SK-N-SH treated with all-trans-retinoic acid at 6 μM for 48 hours (cell line): ENCODE measurements around the gene DGAT2.

Experiments
- ATAC-seq: fragments of 200-7000 bp; cut with Tn5 transposase; 3 replicates; pipeline ENCODE4 v1.9.1; 2020; ENCODE audit warnings: mild to moderate bottlenecking, moderate library complexity
- ARNTL ChIP-seq: fragments of 450-650 bp; formaldehyde crosslinking; IDR thresholded peaks from 2 replicates; pipeline ENCODE4 v1.5.0; 2020; ENCODE audit warnings: low read depth, mild to moderate bottlenecking, moderate library complexity, borderline replicate concordance
- BACH2 ChIP-seq: fragments of 250-450 bp; sonication (Bioruptor Pico); IDR thresholded peaks from 2 replicates; pipeline ENCODE4 v1.9.0; 2021; ENCODE audit warnings: mild to moderate bottlenecking, borderline replicate concordance
- CSDC2 ChIP-seq: fragments of 250-450 bp; sonication (Bioruptor Pico); IDR thresholded peaks from 2 replicates; pipeline ENCODE4 v1.5.0; 2020; ENCODE audit warnings: mild to moderate bottlenecking, moderate library complexity
- CSRNP3 ChIP-seq: fragments of 250-450 bp; sonication (Bioruptor Pico); IDR thresholded peaks from 2 replicates; pipeline ENCODE4 v1.5.1; 2021; ENCODE audit warnings: mild to moderate bottlenecking, moderate library complexity
- ESRRG ChIP-seq: fragments of 250-450 bp; sonication (Bioruptor Pico); IDR thresholded peaks from 2 replicates; pipeline ENCODE4 v1.6.1; 2021; ENCODE audit warnings: mild to moderate bottlenecking
- ISL1 ChIP-seq: fragments of 250-450 bp; sonication (Bioruptor Pico); IDR thresholded peaks from 2 replicates; pipeline ENCODE4 v2.1.2; 2022; ENCODE audit warnings: mild to moderate bottlenecking, moderate library complexity
- OSR1 ChIP-seq: fragments of 250-450 bp; sonication (Bioruptor Pico); IDR thresholded peaks from 2 replicates; pipeline ENCODE4 v1.8.0; 2022; ENCODE audit warnings: moderate library complexity, mild to moderate bottlenecking, inconsistent platforms
- PPARA ChIP-seq: fragments of 250-450 bp; sonication (Bioruptor Pico); IDR thresholded peaks from 2 replicates; pipeline ENCODE4 v1.5.0; 2020; ENCODE audit warnings: mild to moderate bottlenecking, borderline replicate concordance
- RARB ChIP-seq: fragments of 250-450 bp; sonication (Bioruptor Pico); IDR thresholded peaks from 2 replicates; pipeline ENCODE4 v1.8.0; 2021; ENCODE audit warnings: mild to moderate bottlenecking, moderate library complexity
- SNAI2 ChIP-seq: fragments of 250-450 bp; sonication (Bioruptor Pico); IDR thresholded peaks from 2 replicates; pipeline ENCODE4 v1.5.0; 2020; ENCODE audit warnings: mild to moderate bottlenecking, moderate library complexity
- TCF4 ChIP-seq: fragments of 250-450 bp; sonication (Bioruptor Pico); IDR thresholded peaks from 2 replicates; pipeline ENCODE4 v1.8.0; 2021; ENCODE audit warnings: mild to moderate bottlenecking, moderate library complexity, borderline replicate concordance
- TOX ChIP-seq: fragments of 250-450 bp; sonication (Bioruptor Pico); IDR thresholded peaks from 2 replicates; pipeline ENCODE4 v1.8.0; 2021; ENCODE audit warnings: mild to moderate bottlenecking, moderate library complexity, borderline replicate concordance
- TSHZ2 ChIP-seq: fragments of 250-450 bp; sonication (Bioruptor Pico); IDR thresholded peaks from 2 replicates; pipeline ENCODE4 v1.5.0; 2020; ENCODE audit warnings: mild to moderate bottlenecking, moderate library complexity
- ZC3H10 ChIP-seq: fragments of 250-450 bp; sonication (Bioruptor Pico); IDR thresholded peaks from 2 replicates; pipeline ENCODE4 v1.5.1; 2021; ENCODE audit warnings: mild to moderate bottlenecking, moderate library complexity
- ZFP3 ChIP-seq: fragments of 250-450 bp; sonication (Bioruptor Pico); IDR thresholded peaks from 2 replicates; pipeline ENCODE4 v1.5.0; 2020; ENCODE audit warnings: mild to moderate bottlenecking, moderate library complexity
- ZFP30 ChIP-seq: fragments of 450-650 bp; formaldehyde crosslinking; IDR thresholded peaks from 2 replicates; pipeline ENCODE4 v1.5.0; 2022; ENCODE audit warnings: mild to moderate bottlenecking, moderate library complexity
- ZNF70 ChIP-seq: fragments of 450-650 bp; formaldehyde crosslinking; IDR thresholded peaks from 2 replicates; pipeline ENCODE4 v1.5.0; 2020; ENCODE audit warnings: mild to moderate bottlenecking, moderate library complexity
- ZNF8 ChIP-seq: fragments of 450-650 bp; formaldehyde crosslinking; IDR thresholded peaks from 2 replicates; pipeline ENCODE4 v1.5.0; 2020; ENCODE audit warnings: mild to moderate bottlenecking, moderate library complexity
- TF ChIP-seq, protein P1 (sequence below): fragments of 250-450 bp; sonication (Bioruptor Pico); IDR thresholded peaks from 2 replicates; pipeline ENCODE4 v1.8.0; 2021; ENCODE audit warnings: low read depth, mild to moderate bottlenecking, moderate library complexity, borderline replicate concordance

The DGAT2 gene

GRCh38 chr11:75792127-75792731 is 23.7 kb downstream of the DGAT2 start:
- TF ChIP-seq SNAI2 = no peak
- TF ChIP-seq TSHZ2 = no peak
- no peak for TF ChIP-seq OSR1 (CRISPR knock-in tag)
- TF ChIP-seq, protein P1, sequence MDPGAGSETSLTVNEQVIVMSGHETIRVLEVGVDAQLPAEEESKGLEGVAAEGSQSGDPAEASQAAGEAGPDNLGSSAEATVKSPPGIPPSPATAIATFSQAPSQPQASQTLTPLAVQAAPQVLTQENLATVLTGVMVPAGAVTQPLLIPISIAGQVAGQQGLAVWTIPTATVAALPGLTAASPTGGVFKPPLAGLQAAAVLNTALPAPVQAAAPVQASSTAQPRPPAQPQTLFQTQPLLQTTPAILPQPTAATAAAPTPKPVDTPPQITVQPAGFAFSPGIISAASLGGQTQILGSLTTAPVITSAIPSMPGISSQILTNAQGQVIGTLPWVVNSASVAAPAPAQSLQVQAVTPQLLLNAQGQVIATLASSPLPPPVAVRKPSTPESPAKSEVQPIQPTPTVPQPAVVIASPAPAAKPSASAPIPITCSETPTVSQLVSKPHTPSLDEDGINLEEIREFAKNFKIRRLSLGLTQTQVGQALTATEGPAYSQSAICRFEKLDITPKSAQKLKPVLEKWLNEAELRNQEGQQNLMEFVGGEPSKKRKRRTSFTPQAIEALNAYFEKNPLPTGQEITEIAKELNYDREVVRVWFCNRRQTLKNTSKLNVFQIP = no peak
- TF ChIP-seq RARB (CRISPR knock-in tag) = no peak
- no peak for ATAC-seq

GRCh38 chr11:75792997-75793800 is 24.6 kb downstream of the DGAT2 start:
- TF ChIP-seq ZNF70 (CRISPR knock-in tag) = no peak
- no peak for TF ChIP-seq ZC3H10 (CRISPR knock-in tag)
- TF ChIP-seq RARB (CRISPR knock-in tag) = no peak
- no peak for TF ChIP-seq ZFP30
- no peak for TF ChIP-seq ZFP3 (CRISPR knock-in tag)
- no peak for TF ChIP-seq PPARA (CRISPR knock-in tag)
- TF ChIP-seq ZNF8 (CRISPR knock-in tag) = no peak
- no peak for TF ChIP-seq ISL1 (CRISPR knock-in tag)
- no peak for TF ChIP-seq SNAI2
- TF ChIP-seq TCF4 (CRISPR knock-in tag) = no peak
- TF ChIP-seq CSRNP3 (CRISPR knock-in tag) = no peak
- TF ChIP-seq TOX (CRISPR knock-in tag) = no peak
- TF ChIP-seq CSDC2 (CRISPR knock-in tag) = no peak
- no peak for TF ChIP-seq ESRRG (CRISPR knock-in tag)
- ATAC-seq = no peak

DNA sequence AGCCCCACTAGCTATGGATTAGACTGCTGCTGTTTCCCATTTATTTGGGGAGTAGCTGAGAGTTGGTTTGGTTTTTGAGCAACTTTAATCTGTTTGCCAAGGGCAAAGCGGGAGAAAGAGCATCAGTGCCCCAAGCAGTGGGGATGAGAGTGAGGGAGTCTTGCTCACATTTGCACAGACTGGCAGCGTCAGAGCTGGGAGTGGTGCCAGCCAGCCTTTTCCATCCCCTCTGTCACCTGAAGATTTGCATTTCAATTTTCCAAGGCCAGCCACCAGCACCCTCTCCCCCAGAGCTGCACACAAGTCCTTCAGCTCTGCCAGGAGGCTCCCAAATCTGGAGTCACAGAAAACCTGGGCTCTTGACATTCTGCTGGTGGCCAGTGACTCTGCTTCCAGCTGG is 25.4 kb downstream of the DGAT2 start:
- ATAC-seq = no peak
- TF ChIP-seq, protein P1 = no peak
- TF ChIP-seq ISL1 (CRISPR knock-in tag) = no peak
- no peak for TF ChIP-seq SNAI2
- no peak for TF ChIP-seq BACH2 (CRISPR knock-in tag)
- TF ChIP-seq ZC3H10 (CRISPR knock-in tag) = no peak
- TF ChIP-seq ZFP30 = no peak
- no peak for TF ChIP-seq ARNTL (CRISPR knock-in tag)
- no peak for TF ChIP-seq CSDC2 (CRISPR knock-in tag)
- no peak for TF ChIP-seq OSR1 (CRISPR knock-in tag)
- TF ChIP-seq ESRRG (CRISPR knock-in tag) = no peak
